K562 (cell line): Measurements from ENCODE around the gene SND1. TPM values are rescaled to one million over a fixed set of nuclear protein-coding genes. Genes with fewer than 3 reads are reported as not detected.

Experiments used
- CHD1 ChIP-seq: fragments of 200-600 bp; sonication (generic); IDR thresholded peaks from one replicate; pipeline ENCODE4 v1.6.1; 2012; ENCODE audit warnings: mild to moderate bottlenecking, moderate library complexity, low read length, inconsistent platforms
- KLF13 ChIP-seq: fragments of 450-650 bp; IDR thresholded peaks from 2 replicates; pipeline ENCODE4 v1.6.1; 2016; ENCODE audit warnings: missing genetic modification characterization, low read depth, mild to moderate bottlenecking, missing compliant biosample characterization, moderate library complexity, borderline replicate concordance
- NCOA2 ChIP-seq, 2 experiments: fragments of 450-650 bp; IDR thresholded peaks; 2 replicates each; pipeline ENCODE4 v1.6.1; 2018; ENCODE audit warnings: mild to moderate bottlenecking in 2 of 2, moderate library complexity in 1 of 2; ENCODE audit not compliant: partially characterized antibody in 2 of 2
- NFATC3 ChIP-seq: fragments of 450-650 bp; IDR thresholded peaks from 2 replicates; pipeline ENCODE4 v1.6.1; 2017; ENCODE audit warnings: mild to moderate bottlenecking
- RFX7 ChIP-seq: fragments of 250-450 bp; sonication (Bioruptor Pico); IDR thresholded peaks from 2 replicates; pipeline ENCODE4 v1.5.1; 2021; ENCODE audit warnings: mild to moderate bottlenecking
- SMAD3 ChIP-seq: fragments of 450-650 bp; formaldehyde crosslinking; conservative IDR thresholded peaks from 2 replicates; pipeline ENCODE4 v1.4.0; 2020; ENCODE audit warnings: mild to moderate bottlenecking
- SMARCB1 ChIP-seq: IDR thresholded peaks from 2 replicates; pipeline ENCODE4 v1.6.1; 2011; ENCODE audit warnings: improper control_type of control experiment, low read depth; ENCODE audit not compliant: insufficient read length
- polyA plus RNA-seq, 8 experiments: library from polyadenylated mRNA; depleted of rRNA in 4 of 8; stranded (reverse) in 5 of 8; unstranded in 3 of 8; fragments of >200 nt; fragmentation: Nextera tagmentation in 2 of 8; fragmentation: Illumina TruSeq in 1 of 8; extraction: Ambion mirVana in 2 of 8; extraction: Trizol in 1 of 8; gene quantifications; 2 replicates each; pipeline versions ENCODE4 v1.2.1 to v1.2.3, GENCODE V29; 2011 to 2014; ENCODE audit warnings: inconsistent platforms in 1 of 8, missing spikeins in 1 of 8
- total RNA-seq, 7 experiments: library from RNA; depleted of rRNA in 6 of 7; stranded (reverse); fragments of >200 nt in 6 of 7; fragmentation: Illumina TruSeq in 2 of 7; extraction: Trizol in 2 of 7; gene quantifications; 2 replicates each; pipeline versions ENCODE4 v1.2.1 to v1.2.3, GENCODE V29; 2011 to 2021; ENCODE audit warnings: low replicate concordance in 1 of 7
- TF ChIP-seq, protein P1 (sequence below), 2 experiments: fragments of 450-650 bp in 1 of 2; sonication (generic) in 1 of 2; formaldehyde crosslinking in 1 of 2; IDR thresholded peaks; 2 replicates each; pipeline versions ENCODE4 v1.7.1 to v1.9.0; 2016 to 2022; ENCODE audit warnings: inconsistent platforms in 1 of 2, mild to moderate bottlenecking in 1 of 2, missing genetic modification reagents in 1 of 2
- TF ChIP-seq, protein P2 (sequence below): fragments of 250-450 bp; sonication (Bioruptor Pico); IDR thresholded peaks from 2 replicates; pipeline ENCODE4 v1.8.0; 2021; ENCODE audit warnings: moderate library complexity, mild to moderate bottlenecking, inconsistent platforms
- TF ChIP-seq, protein P3 (sequence below): fragments of 450-650 bp; IDR thresholded peaks from 2 replicates; pipeline ENCODE4 v1.6.1; 2016

SND1 gene
- total and polyA plus RNA-seq, 9 of the 15 experiments (the other 6 are each of a cell fraction or from before 2014, with no cell fraction given): 46.5 to 307 (median 191) TPM

DNA sequence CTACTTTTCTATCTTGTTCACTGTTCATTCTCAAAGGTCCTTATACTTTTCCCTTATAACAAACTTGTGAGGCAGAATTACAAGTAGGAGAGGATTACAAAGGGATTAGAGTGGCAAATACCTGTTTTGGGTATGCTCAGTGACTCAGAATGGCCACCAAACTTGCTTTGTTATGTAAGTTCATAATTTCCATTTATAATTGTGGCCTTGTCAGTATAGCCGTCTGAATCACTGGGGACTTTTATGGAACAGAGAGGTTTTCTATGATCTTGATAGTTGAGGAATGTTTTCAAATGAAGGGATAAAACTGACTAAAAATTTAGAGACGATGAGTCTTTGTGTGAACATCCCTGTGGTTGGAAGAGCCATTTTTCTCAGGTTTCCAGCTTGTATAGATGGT lies 116.2 kb downstream of the SND1 start (continued):
- TF ChIP-seq, protein P1, sequence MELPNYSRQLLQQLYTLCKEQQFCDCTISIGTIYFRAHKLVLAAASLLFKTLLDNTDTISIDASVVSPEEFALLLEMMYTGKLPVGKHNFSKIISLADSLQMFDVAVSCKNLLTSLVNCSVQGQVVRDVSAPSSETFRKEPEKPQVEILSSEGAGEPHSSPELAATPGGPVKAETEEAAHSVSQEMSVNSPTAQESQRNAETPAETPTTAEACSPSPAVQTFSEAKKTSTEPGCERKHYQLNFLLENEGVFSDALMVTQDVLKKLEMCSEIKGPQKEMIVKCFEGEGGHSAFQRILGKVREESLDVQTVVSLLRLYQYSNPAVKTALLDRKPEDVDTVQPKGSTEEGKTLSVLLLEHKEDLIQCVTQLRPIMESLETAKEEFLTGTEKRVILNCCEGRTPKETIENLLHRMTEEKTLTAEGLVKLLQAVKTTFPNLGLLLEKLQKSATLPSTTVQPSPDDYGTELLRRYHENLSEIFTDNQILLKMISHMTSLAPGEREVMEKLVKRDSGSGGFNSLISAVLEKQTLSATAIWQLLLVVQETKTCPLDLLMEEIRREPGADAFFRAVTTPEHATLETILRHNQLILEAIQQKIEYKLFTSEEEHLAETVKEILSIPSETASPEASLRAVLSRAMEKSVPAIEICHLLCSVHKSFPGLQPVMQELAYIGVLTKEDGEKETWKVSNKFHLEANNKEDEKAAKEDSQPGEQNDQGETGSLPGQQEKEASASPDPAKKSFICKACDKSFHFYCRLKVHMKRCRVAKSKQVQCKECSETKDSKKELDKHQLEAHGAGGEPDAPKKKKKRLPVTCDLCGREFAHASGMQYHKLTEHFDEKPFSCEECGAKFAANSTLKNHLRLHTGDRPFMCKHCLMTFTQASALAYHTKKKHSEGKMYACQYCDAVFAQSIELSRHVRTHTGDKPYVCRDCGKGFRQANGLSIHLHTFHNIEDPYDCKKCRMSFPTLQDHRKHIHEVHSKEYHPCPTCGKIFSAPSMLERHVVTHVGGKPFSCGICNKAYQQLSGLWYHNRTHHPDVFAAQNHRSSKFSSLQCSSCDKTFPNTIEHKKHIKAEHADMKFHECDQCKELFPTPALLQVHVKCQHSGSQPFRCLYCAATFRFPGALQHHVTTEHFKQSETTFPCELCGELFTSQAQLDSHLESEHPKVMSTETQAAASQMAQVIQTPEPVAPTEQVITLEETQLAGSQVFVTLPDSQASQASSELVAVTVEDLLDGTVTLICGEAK (IDR thresholded peaks at IDR 0.05): no peak
- TF ChIP-seq, protein P1 (CRISPR knock-in tag; IDR thresholded peaks at IDR 0.05): no peak
- TF ChIP-seq NCOA2 (IDR thresholded peaks at IDR 0.05; ENCODE audit: partially characterized antibody in 2 of 2) (no peak), KLF13 (no peak), CHD1 (no peak), SMARCB1 (no peak), NFATC3 (no peak), SMAD3 (no peak), RFX7 (CRISPR knock-in tag) (no peak)
- TF ChIP-seq, protein P2, sequence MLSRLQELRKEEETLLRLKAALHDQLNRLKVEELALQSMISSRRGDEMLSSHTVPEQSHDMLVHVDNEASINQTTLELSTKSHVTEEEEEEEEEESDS (CRISPR knock-in tag): no peak
- TF ChIP-seq, protein P3, sequence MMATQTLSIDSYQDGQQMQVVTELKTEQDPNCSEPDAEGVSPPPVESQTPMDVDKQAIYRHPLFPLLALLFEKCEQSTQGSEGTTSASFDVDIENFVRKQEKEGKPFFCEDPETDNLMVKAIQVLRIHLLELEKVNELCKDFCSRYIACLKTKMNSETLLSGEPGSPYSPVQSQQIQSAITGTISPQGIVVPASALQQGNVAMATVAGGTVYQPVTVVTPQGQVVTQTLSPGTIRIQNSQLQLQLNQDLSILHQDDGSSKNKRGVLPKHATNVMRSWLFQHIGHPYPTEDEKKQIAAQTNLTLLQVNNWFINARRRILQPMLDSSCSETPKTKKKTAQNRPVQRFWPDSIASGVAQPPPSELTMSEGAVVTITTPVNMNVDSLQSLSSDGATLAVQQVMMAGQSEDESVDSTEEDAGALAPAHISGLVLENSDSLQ: no peak
